ENCODE measurements around the gene ZNF44. TPM values are rescaled to one million over a fixed set of nuclear protein-coding genes. Genes with fewer than 3 reads are reported as not detected.

ZNF44 gene
- total RNA-seq, 1 donor from 2014 or later, result 15.2 TPM

- peaks cover 27% of the 10 kb centered on the region for H3K36me3 Mint-ChIP-seq (ENCODE audit: unreplicated experiment)
- H3K27ac Mint-ChIP-seq (ENCODE audit: unreplicated experiment), result no peak overlapping the region
- H3K4me3 Mint-ChIP-seq (ENCODE audit: unreplicated experiment), result no peak overlapping the region
- TF ChIP-seq CTCF (IDR thresholded peaks at IDR 0.05; ENCODE audit: partially characterized antibody, unreplicated experiment), result no peak
- no peaks in the 10 kb centered on the region for H3K27me3 Mint-ChIP-seq (ENCODE audit: unreplicated experiment)
- H3K9me3 Mint-ChIP-seq (ENCODE audit: unreplicated experiment), result peaks cover 20% of the 10 kb centered on the region
- no peaks in the 10 kb centered on the region for H3K4me1 Mint-ChIP-seq (ENCODE audit: low read depth, unreplicated experiment)
- no peak for DNase-seq
Measured at GRCh38 chr19:12247644-12248222, 47.0 kb downstream of the ZNF44 start.

GRCh38 chr19:12244370-12244769 lies 50.3 kb downstream of the ZNF44 start:
- Mint-ChIP-seq H3K36me3 (ENCODE audit: unreplicated experiment) (peaks cover 23% of the 10 kb centered on the region), H3K4me3 (ENCODE audit: unreplicated experiment) (no peak overlapping the region), H3K27ac (ENCODE audit: unreplicated experiment) (no peak overlapping the region), H3K27me3 (ENCODE audit: unreplicated experiment) (no peaks in the 10 kb centered on the region), H3K9me3 (ENCODE audit: unreplicated experiment) (peaks cover 9% of the 10 kb centered on the region), H3K4me1 (ENCODE audit: low read depth, unreplicated experiment) (no peaks in the 10 kb centered on the region)
- TF ChIP-seq CTCF (IDR thresholded peaks at IDR 0.05; ENCODE audit: partially characterized antibody, unreplicated experiment), result no peak
- DNase-seq, result no peak

- DNase-seq, result no peak
- Mint-ChIP-seq H3K27ac (ENCODE audit: unreplicated experiment) (no peak overlapping the region), H3K4me3 (ENCODE audit: unreplicated experiment) (no peak overlapping the region), H3K9me3 (ENCODE audit: unreplicated experiment) (peaks cover 8% of the 10 kb centered on the region), H3K27me3 (ENCODE audit: unreplicated experiment) (peaks cover 3% of the 10 kb centered on the region), H3K36me3 (ENCODE audit: unreplicated experiment) (peaks cover 34% of the 10 kb centered on the region), H3K4me1 (ENCODE audit: low read depth, unreplicated experiment) (peaks cover 5% of the 10 kb centered on the region)
- TF ChIP-seq CTCF (IDR thresholded peaks at IDR 0.05; ENCODE audit: partially characterized antibody, unreplicated experiment), result no peak
Measured at GRCh38 chr19:12237143-12237839, 57.4 kb downstream of the ZNF44 start.

- Mint-ChIP-seq H3K27ac (ENCODE audit: unreplicated experiment) (peak overlapping the region; percentile 86), H3K4me1 (ENCODE audit: low read depth, unreplicated experiment) (peaks cover 5% of the 10 kb centered on the region), H3K4me3 (ENCODE audit: unreplicated experiment) (no peak overlapping the region), H3K36me3 (ENCODE audit: unreplicated experiment) (peaks cover 58% of the 10 kb centered on the region), H3K27me3 (ENCODE audit: unreplicated experiment) (peaks cover 5% of the 10 kb centered on the region), H3K9me3 (ENCODE audit: unreplicated experiment) (peaks cover 18% of the 10 kb centered on the region)
- TF ChIP-seq CTCF (IDR thresholded peaks at IDR 0.05; ENCODE audit: partially characterized antibody, unreplicated experiment), result no peak
- DNase-seq, result no peak
Measured at GRCh38 chr19:12232961-12233360, 61.7 kb downstream of the ZNF44 start.

Measured in glutamatergic neuron (in vitro differentiated cells).